ENCODE results near the gene SRC.

- no peak for TF ChIP-seq CTCF (IDR thresholded peaks at IDR 0.05 in 4 of 5, conservative IDR thresholded peaks at IDR 0.05 in 1 of 5)
- no peak for TF ChIP-seq POLR2A (IDR thresholded peaks at IDR 0.05)
These were observed 50.0 kb downstream of the SRC start for GRCh38 chr20:37395921-37396415.

Data from gastrocnemius medialis (tissue), 4 donors.